Breast epithelium (tissue), 4 donors: ENCODE results near the gene APOF. TPM values are rescaled to one million over a fixed set of nuclear protein-coding genes. Genes with fewer than 3 reads are reported as not detected.
"Not testable (repeated sequence)": the region's sequence is repeated elsewhere in the genome, so short reads cannot be mapped to it uniquely, and the experiment has no call there.

Source experiments
- DNase-seq, 2 donors: peaks; one replicate each; pipeline ENCODE4 v3.0.0-alpha.2; 2019; ENCODE audit warnings: low spot score in 2 of 2
- H3K27ac ChIP-seq, 2 donors: fragments of 200-600 bp; sonication (generic) in 1 of 2; one replicate each; pipeline ENCODE4 v1.5.1; 2016 to 2019; ENCODE audit warnings: mild to moderate bottlenecking in 1 of 2
- H3K27me3 ChIP-seq, 2 donors: fragments of 200-600 bp; sonication (generic) in 1 of 2; one replicate each; pipeline versions ENCODE4 v1.5.1 to v1.6.0; 2017 to 2019; ENCODE audit warnings: control low read depth in 1 of 2, mild to moderate bottlenecking in 1 of 2
- H3K36me3 ChIP-seq: fragments of 200-600 bp; one replicate; pipeline ENCODE4 v1.5.1; 2019
- H3K4me1 ChIP-seq, 2 donors: fragments of 200-600 bp; sonication (generic); one replicate each; pipeline ENCODE4 v1.5.1; 2016 to 2019; ENCODE audit warnings: control low read depth in 1 of 2
- H3K4me3 ChIP-seq, 3 donors: fragments of 200-600 bp; sonication (generic); 1 replicate in 2 of 3; 2 replicates in 1 of 3; pipeline ENCODE4 v1.5.1; 2016 to 2019; ENCODE audit warnings: mild to moderate bottlenecking in 3 of 3, moderate library complexity in 2 of 3
- H3K9me3 ChIP-seq, 2 donors: fragments of 200-600 bp; sonication (generic) in 1 of 2; one replicate each; pipeline ENCODE4 v1.5.1; 2016 to 2019; ENCODE audit warnings: control low read depth in 1 of 2
- CTCF ChIP-seq, 3 donors: fragments of 450-650 bp; IDR thresholded peaks; one replicate each; pipeline ENCODE4 v1.5.1; 2016 to 2017; ENCODE audit warnings: antibody characterized with exemption in 3 of 3, mild to moderate bottlenecking in 3 of 3, moderate library complexity in 3 of 3
- POLR2A ChIP-seq: fragments of 450-650 bp; IDR thresholded peaks from one replicate; pipeline ENCODE4 v1.6.1; 2016; ENCODE audit warnings: antibody characterized with exemption, mild to moderate bottlenecking, moderate library complexity
- POLR2AphosphoS5 ChIP-seq, 3 donors: sonication (generic); formaldehyde crosslinking; IDR thresholded peaks; one replicate each; pipeline ENCODE4 v1.6.1; 2017; ENCODE audit warnings: antibody characterized with exemption in 3 of 3
- intact Hi-C: fragments of 100-400 bp; cut with DNase I; formaldehyde crosslinking; loops from one replicate; pipeline ENCODE4 v1.15.1; 2023; ENCODE audit warnings: low total_unique reads
- total RNA-seq, 3 donors: library from RNA; depleted of rRNA; stranded (reverse); fragments of >200 nt; gene quantifications; one replicate each; pipeline ENCODE4 v1.1.0, GENCODE V29; 2016

The APOF gene
- total RNA-seq: not detected

GRCh38 chr12:56362130-56363059 is at the start of gene APOF:
TSS of gene APOF (minus strand) at chr12:56362857. CDS start at chr12:56362745, 112 bp downstream.
- no peak within 1 kb of the TSS for H3K4me3 ChIP-seq
- H3K9me3 ChIP-seq: no peaks in the 10 kb centered on the region
- H3K27ac ChIP-seq: no peak within 1 kb of the TSS
- H3K27me3 ChIP-seq: no peaks in the 10 kb centered on the region
- DNase-seq: no peak
- H3K4me1 ChIP-seq: no peaks in the 10 kb centered on the region
- TF ChIP-seq CTCF (IDR thresholded peaks at IDR 0.05): no peak
- TF ChIP-seq POLR2AphosphoS5 (IDR thresholded peaks at IDR 0.05): no peak
- no peak for TF ChIP-seq POLR2A
- H3K36me3 ChIP-seq: no peaks in the 10 kb centered on the region
- intact Hi-C loops: no loop called here

- DNase-seq: no peak
- H3K9me3 ChIP-seq: no peaks in the 10 kb centered on the region
- H3K27me3 ChIP-seq: no peaks in the 10 kb centered on the region
- intact Hi-C loops: no loop called here
- H3K27ac ChIP-seq: no peak overlapping the region
- TF ChIP-seq CTCF (IDR thresholded peaks at IDR 0.05) (no peak), POLR2A (no peak), POLR2AphosphoS5 (IDR thresholded peaks at IDR 0.05) (no peak)
- H3K4me1 ChIP-seq: no peaks in the 10 kb centered on the region
- H3K4me3 ChIP-seq: no peak overlapping the region
- H3K36me3 ChIP-seq: no peaks in the 10 kb centered on the region
These were observed 49.4 kb upstream of the APOF start for GRCh38 chr12:56411781-56412639.

- Histone ChIP-seq H3K4me3 (no peak overlapping the region), H3K36me3 (no peaks in the 10 kb centered on the region), H3K27me3 (no peaks in the 10 kb centered on the region), H3K4me1 (no peaks in the 10 kb centered on the region), H3K9me3 (no peaks in the 10 kb centered on the region), H3K27ac (no peak overlapping the region)
- intact Hi-C loops: no loop called here
- TF ChIP-seq CTCF (IDR thresholded peaks at IDR 0.05): no peak
- no peak for TF ChIP-seq POLR2AphosphoS5 (IDR thresholded peaks at IDR 0.05)
- no peak for TF ChIP-seq POLR2A
- DNase-seq: no peak
These were observed 48.1 kb upstream of the APOF start for GRCh38 chr12:56410768-56411167.

- no peaks in the 10 kb centered on the region for H3K36me3 ChIP-seq
- DNase-seq: no peak
- intact Hi-C loops: no loop called here
- H3K4me3 ChIP-seq: no peak overlapping the region
- H3K4me1 ChIP-seq: no peaks in the 10 kb centered on the region
- TF ChIP-seq CTCF (IDR thresholded peaks at IDR 0.05) (no peak), POLR2A (no peak), POLR2AphosphoS5 (IDR thresholded peaks at IDR 0.05) (no peak)
- no peak overlapping the region for H3K27ac ChIP-seq
- H3K27me3 ChIP-seq: no peaks in the 10 kb centered on the region
- no peaks in the 10 kb centered on the region for H3K9me3 ChIP-seq
These were observed 46.3 kb upstream of the APOF start for GRCh38 chr12:56408799-56409417.

GRCh38 chr12:56404227-56404626 is 41.6 kb upstream of the APOF start:
- H3K36me3 ChIP-seq, H3K27me3 ChIP-seq, intact Hi-C loops, H3K9me3 ChIP-seq, H3K4me3 ChIP-seq, H3K27ac ChIP-seq, H3K4me1 ChIP-seq, DNase-seq: not testable (repeated sequence)

GRCh38 chr12:56401612-56402011 is 39.0 kb upstream of the APOF start:
- intact Hi-C loops, H3K4me3 ChIP-seq, H3K36me3 ChIP-seq, H3K27ac ChIP-seq, H3K4me1 ChIP-seq, DNase-seq, H3K27me3 ChIP-seq: not testable (repeated sequence)
- peaks cover 8 to 15% of the 10 kb centered on the region in 2 donors for H3K9me3 ChIP-seq

GRCh38 chr12:56401125-56401524 is 38.5 kb upstream of the APOF start:
- intact Hi-C loops, DNase-seq, H3K4me1 ChIP-seq, H3K27ac ChIP-seq, H3K4me3 ChIP-seq, H3K36me3 ChIP-seq, H3K27me3 ChIP-seq: not testable (repeated sequence)
- peaks cover 8 to 15% of the 10 kb centered on the region in 2 donors for H3K9me3 ChIP-seq

- H3K4me1 ChIP-seq, H3K27ac ChIP-seq, H3K27me3 ChIP-seq, H3K36me3 ChIP-seq, DNase-seq, intact Hi-C loops, H3K4me3 ChIP-seq: not testable (repeated sequence)
- H3K9me3 ChIP-seq: peaks cover 8 to 15% of the 10 kb centered on the region in 2 donors
These were observed 36.8 kb upstream of the APOF start for GRCh38 chr12:56399466-56399865.
